Measurements from ENCODE around the gene LANCL2.
A peak's percentile ranks its signal among the peaks of the same experiment; 100 is the strongest.
"Not testable (repeated sequence)": the region's sequence is repeated elsewhere in the genome, so short reads cannot be mapped to it uniquely, and the experiment has no call there.

Gene LANCL2

GRCh38 chr7:55365205-55365674 is at the start of gene LANCL2:
TSS of gene LANCL2 (plus strand) at chr7:55365337. CDS start at chr7:55366026, 689 bp downstream.
- DNase-seq, result peak; percentile 0

- DNase-seq, result no peak
Measured at GRCh38 chr7:55325371-55325792, 39.8 kb upstream of the LANCL2 start.

- no peak for DNase-seq
Measured at GRCh38 chr7:55326081-55326835, 38.9 kb upstream of the LANCL2 start.

- no peak for DNase-seq
Measured at GRCh38 chr7:55326945-55327626, 38.1 kb upstream of the LANCL2 start.

GRCh38 chr7:55335151-55335550 is 30.0 kb upstream of the LANCL2 start:
- DNase-seq, result no peak

- DNase-seq, result no peak
Measured at GRCh38 chr7:55335786-55336185, 29.4 kb upstream of the LANCL2 start.

- no peak for DNase-seq
Measured at GRCh38 chr7:55336540-55336939, 28.6 kb upstream of the LANCL2 start.

- no peak for DNase-seq
Measured at GRCh38 chr7:55339033-55340000, 25.8 kb upstream of the LANCL2 start.

- no peak for DNase-seq
Measured at GRCh38 chr7:55342216-55342871, 22.8 kb upstream of the LANCL2 start.

GRCh38 chr7:55343002-55343781 is 21.9 kb upstream of the LANCL2 start:
- no peak for DNase-seq

- no peak for DNase-seq
Measured at GRCh38 chr7:55343860-55344606, 21.1 kb upstream of the LANCL2 start.

- no peak for DNase-seq
Measured at GRCh38 chr7:55344840-55345239, 20.3 kb upstream of the LANCL2 start.

- DNase-seq, result no peak
Measured at GRCh38 chr7:55345292-55345691, 19.8 kb upstream of the LANCL2 start.

- no peak for DNase-seq
Measured at GRCh38 chr7:55348502-55348901, 16.6 kb upstream of the LANCL2 start.

GRCh38 chr7:55349121-55349520 is 16.0 kb upstream of the LANCL2 start:
- no peak for DNase-seq

- no peak for DNase-seq
Measured at GRCh38 chr7:55350281-55350680, 14.9 kb upstream of the LANCL2 start.

GRCh38 chr7:55351263-55351662 is 13.9 kb upstream of the LANCL2 start:
- no peak for DNase-seq

GRCh38 chr7:55352947-55353273 is 12.2 kb upstream of the LANCL2 start:
- DNase-seq, result not testable (repeated sequence)

GRCh38 chr7:55360486-55360885 is 4.7 kb upstream of the LANCL2 start:
- DNase-seq, result no peak

- DNase-seq, result no peak
Measured at GRCh38 chr7:55361560-55361959, 3.6 kb upstream of the LANCL2 start.

GRCh38 chr7:55362927-55363326 is 2.2 kb upstream of the LANCL2 start:
- DNase-seq, result no peak
